ENCODE data around the gene ROBO4. TPM values are rescaled to one million over a fixed set of nuclear protein-coding genes. Genes with fewer than 3 reads are reported as not detected.

The ROBO4 gene
- total RNA-seq, 4 donors from 2014 or later = 4.5 to 11.9 (median 8.6) TPM

GRCh38 chr11:124863137-124863825, 34.4 kb downstream of the ROBO4 start:
- peak overlapping the region in 2 of 4 donors; percentile 27 to 56 for H3K4me3 ChIP-seq

DNA sequence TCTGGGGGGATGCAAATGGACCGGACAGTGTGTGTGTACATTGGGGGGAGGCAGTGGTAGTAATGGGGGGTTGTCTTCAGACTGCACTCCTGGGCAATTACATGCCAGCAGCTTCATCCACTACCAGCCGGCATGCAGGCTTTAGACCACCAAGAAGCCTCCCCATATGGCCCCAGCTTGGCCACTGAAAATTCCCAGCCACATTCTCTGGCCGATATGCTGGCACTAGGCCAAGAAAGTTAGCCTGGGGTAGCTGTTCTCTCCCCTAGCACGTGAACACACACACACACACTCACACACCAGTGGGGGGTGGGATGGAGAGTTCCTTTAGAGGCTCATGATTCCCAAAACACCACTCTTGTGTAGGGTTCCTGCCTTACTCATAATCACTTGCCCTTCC, 36.0 kb downstream of the ROBO4 start:
- Histone ChIP-seq H3K27ac (no peak overlapping the region), H3K9me3 (no peaks in the 10 kb centered on the region), H3K4me3 (no peak overlapping the region), H3K27me3 (peaks cover 13 to 96% (median 36%) of the 10 kb centered on the region in 4 donors), H3K4me1 (peaks cover 13 to 37% (median 27%) of the 10 kb centered on the region in 3 donors), H3K36me3 (no peaks in the 10 kb centered on the region)
- TF ChIP-seq, protein P1, sequence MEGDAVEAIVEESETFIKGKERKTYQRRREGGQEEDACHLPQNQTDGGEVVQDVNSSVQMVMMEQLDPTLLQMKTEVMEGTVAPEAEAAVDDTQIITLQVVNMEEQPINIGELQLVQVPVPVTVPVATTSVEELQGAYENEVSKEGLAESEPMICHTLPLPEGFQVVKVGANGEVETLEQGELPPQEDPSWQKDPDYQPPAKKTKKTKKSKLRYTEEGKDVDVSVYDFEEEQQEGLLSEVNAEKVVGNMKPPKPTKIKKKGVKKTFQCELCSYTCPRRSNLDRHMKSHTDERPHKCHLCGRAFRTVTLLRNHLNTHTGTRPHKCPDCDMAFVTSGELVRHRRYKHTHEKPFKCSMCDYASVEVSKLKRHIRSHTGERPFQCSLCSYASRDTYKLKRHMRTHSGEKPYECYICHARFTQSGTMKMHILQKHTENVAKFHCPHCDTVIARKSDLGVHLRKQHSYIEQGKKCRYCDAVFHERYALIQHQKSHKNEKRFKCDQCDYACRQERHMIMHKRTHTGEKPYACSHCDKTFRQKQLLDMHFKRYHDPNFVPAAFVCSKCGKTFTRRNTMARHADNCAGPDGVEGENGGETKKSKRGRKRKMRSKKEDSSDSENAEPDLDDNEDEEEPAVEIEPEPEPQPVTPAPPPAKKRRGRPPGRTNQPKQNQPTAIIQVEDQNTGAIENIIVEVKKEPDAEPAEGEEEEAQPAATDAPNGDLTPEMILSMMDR (IDR thresholded peaks at IDR 0.05) = no peak
- TF ChIP-seq POLR2A (IDR thresholded peaks at IDR 0.05) = no peak
- 27 to 48% methylated on average over 4 of the region's 4 CpGs for WGBS, 2 donors
- intact Hi-C loops (cut with DNase I) = no loop called here
- DNase-seq = no peak

More at GRCh38 chr11:124863137-124863825, 34.4 kb downstream of the ROBO4 start:
- H3K27ac ChIP-seq = no peak overlapping the region
- no peak for TF ChIP-seq POLR2A (IDR thresholded peaks at IDR 0.05)
- TF ChIP-seq, protein P1 (IDR thresholded peaks at IDR 0.05) = no peak
- intact Hi-C loops (cut with DNase I) = no loop called here
- peaks cover 13 to 53% (median 34%) of the 10 kb centered on the region in 3 donors for H3K4me1 ChIP-seq
- WGBS, 2 donors = 4 to 6% methylated on average over 16 to 19 of the region's 31 CpGs
- no peaks in the 10 kb centered on the region for H3K9me3 ChIP-seq
- H3K36me3 ChIP-seq = no peaks in the 10 kb centered on the region
- peaks cover 17 to 100% (median 46%) of the 10 kb centered on the region in 4 donors for H3K27me3 ChIP-seq
- DNase-seq = no peak

DNA sequence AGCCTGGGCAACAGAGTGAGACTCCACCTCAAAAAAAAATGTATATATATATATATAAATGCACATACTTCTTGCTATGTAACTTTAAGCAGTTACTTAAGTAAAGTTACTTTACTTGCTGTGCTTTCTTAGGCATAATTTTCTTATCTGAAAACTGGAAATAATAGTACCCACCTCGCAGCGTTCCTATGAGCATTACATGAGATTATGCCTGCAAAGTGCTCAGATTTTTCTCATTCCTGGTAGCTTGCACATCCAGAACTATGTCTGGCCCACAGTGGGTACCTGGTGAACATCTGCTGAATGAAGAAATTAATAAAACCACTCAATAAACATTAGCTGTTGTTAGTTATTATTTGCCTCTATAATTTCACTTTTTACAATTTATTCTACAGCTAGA, 38.5 kb downstream of the ROBO4 start:
- peaks cover 0 to 94% (median 13%) of the 10 kb centered on the region in 4 donors for H3K27me3 ChIP-seq
- H3K4me1 ChIP-seq = peaks cover 0 to 14% (median 7%) of the 10 kb centered on the region in 3 donors
- no peaks in the 10 kb centered on the region for H3K9me3 ChIP-seq
- no peak overlapping the region for H3K27ac ChIP-seq
- TF ChIP-seq POLR2A (IDR thresholded peaks at IDR 0.05) = no peak
- TF ChIP-seq, protein P1 (IDR thresholded peaks at IDR 0.05) = no peak
- no peak for DNase-seq
- H3K36me3 ChIP-seq = no peaks in the 10 kb centered on the region
- H3K4me3 ChIP-seq = no peak overlapping the region
- WGBS, 2 donors = 77 to 96% methylated on average over 2 of the region's 2 CpGs
- intact Hi-C loops (cut with DNase I) = no loop called here

- 7 to 8% methylated on average over 3 to 4 of the region's 11 CpGs for WGBS, 2 donors
- Histone ChIP-seq H3K36me3 (no peaks in the 10 kb centered on the region), H3K27ac (no peak overlapping the region), H3K9me3 (no peaks in the 10 kb centered on the region), H3K4me3 (no peak overlapping the region), H3K27me3 (peaks cover 16 to 100% (median 29%) of the 10 kb centered on the region in 4 donors), H3K4me1 (peaks cover 3 to 17% (median 7%) of the 10 kb centered on the region in 3 donors)
- no peak for DNase-seq
- TF ChIP-seq, protein P1 (IDR thresholded peaks at IDR 0.05) = no peak
- TF ChIP-seq POLR2A (IDR thresholded peaks at IDR 0.05) = no peak
- intact Hi-C loops (cut with DNase I) = no loop called here
Measured at GRCh38 chr11:124846070-124846673, 51.5 kb downstream of the ROBO4 start.

- intact Hi-C loops (cut with DNase I) = no loop called here
- peaks cover 20 to 100% (median 40%) of the 10 kb centered on the region in 4 donors for H3K27me3 ChIP-seq
- H3K27ac ChIP-seq = no peak overlapping the region
- H3K9me3 ChIP-seq = no peaks in the 10 kb centered on the region
- WGBS, 2 donors = 13 to 28% methylated on average over 4 to 8 of the region's 8 CpGs
- TF ChIP-seq, protein P1 (IDR thresholded peaks at IDR 0.05) = no peak
- TF ChIP-seq POLR2A (IDR thresholded peaks at IDR 0.05) = no peak
- H3K36me3 ChIP-seq = no peaks in the 10 kb centered on the region
- peaks cover 6 to 21% (median 11%) of the 10 kb centered on the region in 3 donors for H3K4me1 ChIP-seq
- DNase-seq = no peak
- no peak overlapping the region for H3K4me3 ChIP-seq
Measured at GRCh38 chr11:124844664-124845079, 53.0 kb downstream of the ROBO4 start.

All from esophagus squamous epithelium (tissue), 5 donors.